Measurements from ENCODE around the gene GP9. TPM values are rescaled to one million over a fixed set of nuclear protein-coding genes. Genes with fewer than 3 reads are reported as not detected.
A peak's percentile ranks its signal among the peaks of the same experiment; 100 is the strongest.
"Not testable (repeated sequence)": the region's sequence is repeated elsewhere in the genome, so short reads cannot be mapped to it uniquely, and the experiment has no call there.

Gene GP9
- total and polyA plus RNA-seq, 8 donors: 1.1 to 2.7 (median 2.1) TPM; not detected in 1

- ATAC-seq (no peak), DNase-seq (no peak)
- TF ChIP-seq CTCF (IDR thresholded peaks at IDR 0.05): no peak
- Histone ChIP-seq H3K9me3 (no peaks in the 10 kb centered on the region), H3K4me3 (no peak overlapping the region), H3K27ac (no peak overlapping the region), H3K27me3 (no peaks in the 10 kb centered on the region), H3K4me1 (peaks cover 0 to 12% of the 10 kb centered on the region in 2 donors), H3K36me3 (peaks cover 0 to 38% of the 10 kb centered on the region in 2 donors)
- intact Hi-C loops (cut with DNase I): no loop called here
Measured at GRCh38 chr3:129104498-129105079, 44.0 kb downstream of the GP9 start.

GRCh38 chr3:129105862-129106261 lies 45.3 kb downstream of the GP9 start:
- H3K27me3 ChIP-seq: no peaks in the 10 kb centered on the region
- intact Hi-C loops (cut with DNase I): no loop called here
- H3K4me1 ChIP-seq: peaks cover 0 to 12% of the 10 kb centered on the region in 2 donors
- no peak overlapping the region for H3K4me3 ChIP-seq
- ATAC-seq: no peak
- no peak for DNase-seq
- TF ChIP-seq CTCF (IDR thresholded peaks at IDR 0.05): no peak
- no peak overlapping the region for H3K27ac ChIP-seq
- peaks cover 0 to 43% of the 10 kb centered on the region in 2 donors for H3K36me3 ChIP-seq
- no peaks in the 10 kb centered on the region for H3K9me3 ChIP-seq

- H3K36me3 ChIP-seq: peaks cover 0 to 38% of the 10 kb centered on the region in 2 donors
- TF ChIP-seq CTCF (IDR thresholded peaks at IDR 0.05): no peak
- no peaks in the 10 kb centered on the region for H3K27me3 ChIP-seq
- H3K27ac ChIP-seq: no peak overlapping the region
- no peak overlapping the region for H3K4me3 ChIP-seq
- DNase-seq: no peak
- H3K4me1 ChIP-seq: peaks cover 0 to 12% of the 10 kb centered on the region in 2 donors
- no peak for ATAC-seq
- no peaks in the 10 kb centered on the region for H3K9me3 ChIP-seq
- intact Hi-C loops (cut with DNase I): no loop called here
Measured at GRCh38 chr3:129106320-129106719, 45.7 kb downstream of the GP9 start.

- Histone ChIP-seq H3K27ac (peak overlapping the region in 1 of 2 donors; percentile 4), H3K9me3 (no peaks in the 10 kb centered on the region), H3K27me3 (no peaks in the 10 kb centered on the region), H3K4me1 (peaks cover 0 to 16% of the 10 kb centered on the region in 2 donors), H3K4me3 (no peak overlapping the region), H3K36me3 (peaks cover 0 to 40% of the 10 kb centered on the region in 2 donors)
- DNase-seq (no peak), ATAC-seq (no peak)
- intact Hi-C loops (cut with DNase I): no loop called here
- no peak for TF ChIP-seq CTCF (IDR thresholded peaks at IDR 0.05)
Measured at GRCh38 chr3:129106866-129107565, 46.4 kb downstream of the GP9 start.

GRCh38 chr3:129107793-129108192 lies 47.2 kb downstream of the GP9 start:
- no peaks in the 10 kb centered on the region for H3K9me3 ChIP-seq
- peaks cover 0 to 46% of the 10 kb centered on the region in 2 donors for H3K36me3 ChIP-seq
- peaks cover 0 to 24% of the 10 kb centered on the region in 2 donors for H3K4me1 ChIP-seq
- H3K27ac ChIP-seq: no peak overlapping the region
- intact Hi-C loops (cut with DNase I): no loop called here
- H3K27me3 ChIP-seq: no peaks in the 10 kb centered on the region
- no peak for TF ChIP-seq CTCF (IDR thresholded peaks at IDR 0.05)
- DNase-seq: no peak
- ATAC-seq: peak; percentile 18
- H3K4me3 ChIP-seq: no peak overlapping the region

GRCh38 chr3:129111076-129111780 lies 50.6 kb downstream of the GP9 start:
- Histone ChIP-seq H3K4me1 (peaks cover 5 to 54% of the 10 kb centered on the region in 2 donors), H3K36me3 (peaks cover 0 to 61% of the 10 kb centered on the region in 2 donors)
- H3K27ac ChIP-seq; H3K9me3 ChIP-seq; H3K4me3 ChIP-seq; intact Hi-C loops (cut with DNase I); ATAC-seq; H3K27me3 ChIP-seq; DNase-seq: not testable (repeated sequence)

All from left lung (tissue), 10 donors.